ENCODE data around the gene STAT3.
"Not testable (repeated sequence)": the region's sequence is repeated elsewhere in the genome, so short reads cannot be mapped to it uniquely, and the experiment has no call there.

Gene STAT3

GRCh38 chr17:42312285-42313130, 75.7 kb downstream of the STAT3 start:
- DNase-seq = no peak

GRCh38 chr17:42312035-42312284, 76.3 kb downstream of the STAT3 start:
- DNase-seq = no peak

- no peak for DNase-seq
Observed at GRCh38 chr17:42311240-42312034, 76.8 kb downstream of the STAT3 start.

GRCh38 chr17:42310787-42311215, 77.4 kb downstream of the STAT3 start:
- DNase-seq = no peak

GRCh38 chr17:42309986-42310786, 78.1 kb downstream of the STAT3 start:
- DNase-seq = no peak

DNA sequence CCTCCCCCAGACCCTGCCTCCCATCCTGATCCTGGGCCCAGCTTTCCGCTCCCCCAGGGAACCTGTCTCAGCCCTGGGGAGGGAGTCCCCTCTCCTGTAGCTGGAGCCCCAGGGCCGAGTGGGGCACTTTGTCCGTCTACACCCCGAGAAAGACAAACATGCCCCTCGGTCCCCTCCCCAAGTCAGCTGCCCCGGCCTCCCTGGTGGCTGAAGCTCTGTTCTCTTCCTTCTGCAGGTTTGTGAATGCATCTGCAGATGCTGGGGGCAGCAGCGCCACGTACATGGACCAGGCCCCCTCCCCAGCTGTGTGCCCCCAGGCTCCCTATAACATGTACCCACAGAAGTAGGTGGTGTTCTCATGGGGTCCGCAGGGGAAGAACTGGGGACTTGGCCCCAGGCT, 79.1 kb downstream of the STAT3 start:
- no peak for DNase-seq

GRCh38 chr17:42308446-42308845, 79.8 kb downstream of the STAT3 start:
- no peak for DNase-seq

- no peak for DNase-seq
Observed at GRCh38 chr17:42307362-42307927, 80.8 kb downstream of the STAT3 start.

- DNase-seq = no peak
Observed at GRCh38 chr17:42306385-42306667, 81.9 kb downstream of the STAT3 start.

- DNase-seq = no peak
Observed at GRCh38 chr17:42305543-42306384, 82.5 kb downstream of the STAT3 start.

DNA sequence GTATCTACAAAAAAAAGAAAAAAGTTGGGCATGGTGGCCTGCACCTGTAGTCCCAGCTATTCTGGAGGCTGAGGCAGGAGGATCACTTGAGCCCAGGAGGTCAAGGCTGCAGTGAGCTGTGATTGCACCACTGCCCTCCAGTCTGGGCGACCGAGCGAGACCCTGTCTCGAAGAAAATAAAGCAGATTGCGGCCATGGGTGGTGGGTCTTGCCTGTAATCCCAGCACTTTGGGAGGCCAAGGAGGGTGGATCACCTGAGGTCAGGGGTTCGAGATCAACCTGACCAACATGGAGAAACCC, 83.3 kb downstream of the STAT3 start:
- not testable (repeated sequence) for DNase-seq

GRCh38 chr17:42304187-42305030, 83.8 kb downstream of the STAT3 start:
- no peak for DNase-seq

GRCh38 chr17:42303694-42304093, 84.5 kb downstream of the STAT3 start:
- DNase-seq = no peak

- no peak for DNase-seq
Observed at GRCh38 chr17:42301022-42301421, 87.2 kb downstream of the STAT3 start.

DNA sequence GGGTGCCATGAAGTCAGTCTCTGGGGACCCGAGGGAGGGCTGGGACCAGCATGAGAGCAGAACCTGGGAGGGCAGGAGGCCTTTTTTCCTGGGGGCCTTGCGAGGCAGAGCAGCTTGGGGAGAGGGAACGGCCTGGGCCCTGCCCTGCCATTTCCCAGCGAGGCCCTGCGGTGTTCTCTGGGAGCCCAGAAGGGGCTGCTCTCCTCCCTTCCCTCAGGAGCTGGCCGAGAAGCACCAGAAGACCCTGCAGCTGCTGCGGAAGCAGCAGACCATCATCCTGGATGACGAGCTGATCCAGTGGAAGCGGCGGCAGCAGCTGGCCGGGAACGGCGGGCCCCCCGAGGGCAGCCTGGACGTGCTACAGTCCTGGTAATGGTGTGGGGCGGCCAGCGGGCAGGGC, 88.3 kb downstream of the STAT3 start:
- DNase-seq = not testable (repeated sequence)

DNA sequence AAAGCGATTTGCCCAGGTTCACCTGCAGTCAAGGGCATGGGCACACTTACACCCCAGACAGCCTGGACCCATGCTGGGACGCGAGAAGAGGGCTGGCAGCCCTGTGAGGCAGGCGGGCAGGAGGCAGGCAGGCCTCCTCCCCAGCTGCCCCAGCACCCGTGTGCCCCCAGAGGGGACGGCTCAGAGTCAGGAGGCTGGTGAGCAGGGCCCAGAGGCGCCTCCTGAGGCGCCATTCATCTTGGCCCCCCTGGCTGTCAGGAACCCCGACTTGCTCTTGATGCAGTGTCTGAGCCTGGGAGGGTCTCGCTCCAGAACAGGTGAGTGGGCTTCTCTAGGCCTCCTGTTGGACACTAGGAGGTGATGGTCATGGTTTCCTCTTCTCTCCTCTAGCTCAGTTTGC, 88.9 kb downstream of the STAT3 start:
- DNase-seq = not testable (repeated sequence)

DNA sequence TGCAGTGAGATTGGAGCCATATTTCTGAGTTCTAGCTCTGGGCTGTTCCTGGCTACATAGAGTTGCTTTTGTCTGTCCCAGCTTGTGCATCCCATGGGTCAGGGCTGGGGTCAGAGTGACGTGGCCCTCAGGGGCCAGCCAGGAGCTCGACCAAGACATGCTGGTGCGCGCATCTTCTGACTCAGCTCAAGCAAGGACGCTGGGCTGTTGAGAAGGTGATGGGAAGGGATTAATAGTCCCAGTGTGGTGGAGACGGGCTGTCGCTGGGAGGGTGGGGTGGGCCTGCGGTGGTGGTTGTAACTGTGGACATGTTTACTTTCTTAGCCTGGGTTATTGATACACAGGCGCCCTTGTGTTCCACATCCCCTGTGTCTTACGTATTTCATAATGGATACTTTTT, 90.5 kb downstream of the STAT3 start:
- DNase-seq = not testable (repeated sequence)

DNA sequence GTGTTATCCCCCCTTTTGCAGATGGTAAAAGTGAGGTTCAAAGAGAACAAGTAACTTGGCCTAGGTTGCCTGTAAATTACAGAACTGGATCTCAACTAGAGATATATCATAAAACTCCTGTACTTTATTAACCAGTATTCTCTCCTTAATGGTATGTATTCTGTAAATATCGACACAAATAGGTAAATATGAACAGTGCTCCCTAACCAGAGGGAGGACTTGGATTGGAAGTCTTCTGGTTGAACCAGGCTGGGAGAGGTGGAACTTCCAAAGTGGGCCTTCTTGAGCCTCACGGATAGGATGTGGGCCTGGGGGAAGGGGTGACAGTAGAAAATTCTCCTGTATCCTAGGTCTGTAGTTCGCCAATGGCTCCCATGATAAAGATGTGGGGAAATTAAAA, 92.2 kb downstream of the STAT3 start:
- DNase-seq = no peak

DNA sequence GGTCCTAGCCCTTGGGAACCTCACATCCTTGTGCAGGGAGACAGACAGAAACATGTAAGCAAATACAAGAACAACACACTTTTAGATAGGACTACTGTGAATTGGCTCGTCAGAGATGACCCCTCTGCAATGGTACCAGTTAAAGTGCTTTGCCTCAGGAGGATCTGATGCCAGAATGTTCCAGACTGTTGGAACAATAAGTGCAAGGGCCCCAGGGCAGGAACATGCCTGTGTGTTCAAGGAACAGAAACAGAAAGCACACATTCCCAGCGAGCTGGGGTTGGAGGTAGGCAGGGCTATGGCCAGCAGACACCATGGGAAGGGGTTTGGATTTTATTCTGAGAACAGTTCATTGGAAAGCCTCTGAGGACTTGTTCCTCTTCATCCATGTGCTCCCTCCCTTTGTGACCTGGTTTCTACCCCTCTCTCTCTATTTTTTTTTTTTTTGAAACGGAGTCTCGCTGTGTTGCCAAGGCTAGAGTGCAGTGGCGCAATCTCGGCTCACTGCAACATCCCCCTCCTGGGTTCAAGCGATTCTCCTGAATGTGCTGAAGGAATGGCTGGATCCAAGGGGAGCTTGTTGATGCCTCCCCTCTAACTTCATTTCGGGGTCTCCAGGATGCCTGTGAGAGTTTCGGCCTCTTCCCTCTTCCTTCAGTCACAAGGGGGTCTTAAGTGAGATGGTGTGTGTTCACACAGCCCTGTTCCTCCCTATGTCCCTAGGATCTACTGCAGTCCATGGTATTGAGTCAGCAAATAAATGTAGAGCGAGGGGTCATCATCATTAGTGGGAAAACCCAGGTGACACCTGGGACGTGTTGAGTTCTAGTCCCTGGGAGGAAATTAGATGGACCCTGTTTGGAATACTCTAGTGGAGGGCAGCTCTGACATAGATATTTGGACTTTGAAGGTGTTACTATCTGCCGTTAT, 93.5 kb downstream of the STAT3 start:
- DNase-seq = no peak

GRCh38 chr17:42291129-42291528, 97.1 kb downstream of the STAT3 start:
- DNase-seq = no peak

GRCh38 chr17:42290577-42290976, 97.7 kb downstream of the STAT3 start:
- DNase-seq = no peak

Measured in NCI-H1048 (cell line).